ENCODE measurements around the gene LRRC4C.
A peak's percentile ranks its signal among the peaks of the same experiment; 100 is the strongest.

Gene LRRC4C

GRCh38 chr11:40294741-40295140, 1164.7 kb downstream of the LRRC4C start:
- ATAC-seq (ENCODE audit: insufficient read depth, low read depth) (no peak), DNase-seq (no peak)
- H3K36me3 ChIP-seq (ENCODE audit: insufficient read depth, low read length): no peaks in the 10 kb centered on the region
- H2AFZ ChIP-seq (ENCODE audit: low read depth, low read length): no peak overlapping the region
- H3K79me2 ChIP-seq (ENCODE audit: insufficient read depth, low read length): no peaks in the 10 kb centered on the region
- H3K9me3 ChIP-seq (ENCODE audit: insufficient read depth, low read length, severe bottlenecking): no peaks in the 10 kb centered on the region
- no peaks in the 10 kb centered on the region for H4K20me1 ChIP-seq (ENCODE audit: insufficient read depth, low read length)
- no peaks in the 10 kb centered on the region for H3K4me1 ChIP-seq (ENCODE audit: insufficient read depth, low read length)
- H3K27ac ChIP-seq (ENCODE audit: low read length): no peak overlapping the region
- H3K27me3 ChIP-seq (ENCODE audit: insufficient read depth, low read length, poor library complexity): no peaks in the 10 kb centered on the region
- TF ChIP-seq, protein P1, sequence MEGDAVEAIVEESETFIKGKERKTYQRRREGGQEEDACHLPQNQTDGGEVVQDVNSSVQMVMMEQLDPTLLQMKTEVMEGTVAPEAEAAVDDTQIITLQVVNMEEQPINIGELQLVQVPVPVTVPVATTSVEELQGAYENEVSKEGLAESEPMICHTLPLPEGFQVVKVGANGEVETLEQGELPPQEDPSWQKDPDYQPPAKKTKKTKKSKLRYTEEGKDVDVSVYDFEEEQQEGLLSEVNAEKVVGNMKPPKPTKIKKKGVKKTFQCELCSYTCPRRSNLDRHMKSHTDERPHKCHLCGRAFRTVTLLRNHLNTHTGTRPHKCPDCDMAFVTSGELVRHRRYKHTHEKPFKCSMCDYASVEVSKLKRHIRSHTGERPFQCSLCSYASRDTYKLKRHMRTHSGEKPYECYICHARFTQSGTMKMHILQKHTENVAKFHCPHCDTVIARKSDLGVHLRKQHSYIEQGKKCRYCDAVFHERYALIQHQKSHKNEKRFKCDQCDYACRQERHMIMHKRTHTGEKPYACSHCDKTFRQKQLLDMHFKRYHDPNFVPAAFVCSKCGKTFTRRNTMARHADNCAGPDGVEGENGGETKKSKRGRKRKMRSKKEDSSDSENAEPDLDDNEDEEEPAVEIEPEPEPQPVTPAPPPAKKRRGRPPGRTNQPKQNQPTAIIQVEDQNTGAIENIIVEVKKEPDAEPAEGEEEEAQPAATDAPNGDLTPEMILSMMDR (IDR thresholded peaks at IDR 0.05; ENCODE audit: borderline replicate concordance, extremely low read depth, low read length, poor library complexity, severe bottlenecking): no peak
- TF ChIP-seq EZH2 (IDR thresholded peaks at IDR 0.05; ENCODE audit: borderline replicate concordance, low read depth, low read length, severe bottlenecking): no peak
- no peak overlapping the region for H3K4me2 ChIP-seq (ENCODE audit: insufficient read depth, low read length)
- H3K9ac ChIP-seq (ENCODE audit: low read depth, low read length): no peak overlapping the region
- H3K4me3 ChIP-seq (ENCODE audit: low read depth in 1 of 2, low read length in 2 of 2): no peak overlapping the region

- ATAC-seq (ENCODE audit: insufficient read depth, low read depth): no peak
- H3K9ac ChIP-seq (ENCODE audit: low read depth, low read length): no peak overlapping the region
- no peaks in the 10 kb centered on the region for H4K20me1 ChIP-seq (ENCODE audit: insufficient read depth, low read length)
- H3K36me3 ChIP-seq (ENCODE audit: insufficient read depth, low read length): no peaks in the 10 kb centered on the region
- H3K27ac ChIP-seq (ENCODE audit: low read length): no peak overlapping the region
- DNase-seq: no peak
- H3K4me3 ChIP-seq (ENCODE audit: low read depth in 1 of 2, low read length in 2 of 2): no peak overlapping the region
- H3K9me3 ChIP-seq (ENCODE audit: insufficient read depth, low read length, severe bottlenecking): no peaks in the 10 kb centered on the region
- no peaks in the 10 kb centered on the region for H3K4me1 ChIP-seq (ENCODE audit: insufficient read depth, low read length)
- TF ChIP-seq EZH2 (IDR thresholded peaks at IDR 0.05; ENCODE audit: borderline replicate concordance, low read depth, low read length, severe bottlenecking): no peak
- TF ChIP-seq, protein P1 (IDR thresholded peaks at IDR 0.05; ENCODE audit: borderline replicate concordance, extremely low read depth, low read length, poor library complexity, severe bottlenecking): no peak
- H2AFZ ChIP-seq (ENCODE audit: low read depth, low read length): no peak overlapping the region
- no peaks in the 10 kb centered on the region for H3K79me2 ChIP-seq (ENCODE audit: insufficient read depth, low read length)
- H3K27me3 ChIP-seq (ENCODE audit: insufficient read depth, low read length, poor library complexity): no peaks in the 10 kb centered on the region
- no peak overlapping the region for H3K4me2 ChIP-seq (ENCODE audit: insufficient read depth, low read length)
These were observed 1165.1 kb downstream of the LRRC4C start for GRCh38 chr11:40294349-40294735.

DNA sequence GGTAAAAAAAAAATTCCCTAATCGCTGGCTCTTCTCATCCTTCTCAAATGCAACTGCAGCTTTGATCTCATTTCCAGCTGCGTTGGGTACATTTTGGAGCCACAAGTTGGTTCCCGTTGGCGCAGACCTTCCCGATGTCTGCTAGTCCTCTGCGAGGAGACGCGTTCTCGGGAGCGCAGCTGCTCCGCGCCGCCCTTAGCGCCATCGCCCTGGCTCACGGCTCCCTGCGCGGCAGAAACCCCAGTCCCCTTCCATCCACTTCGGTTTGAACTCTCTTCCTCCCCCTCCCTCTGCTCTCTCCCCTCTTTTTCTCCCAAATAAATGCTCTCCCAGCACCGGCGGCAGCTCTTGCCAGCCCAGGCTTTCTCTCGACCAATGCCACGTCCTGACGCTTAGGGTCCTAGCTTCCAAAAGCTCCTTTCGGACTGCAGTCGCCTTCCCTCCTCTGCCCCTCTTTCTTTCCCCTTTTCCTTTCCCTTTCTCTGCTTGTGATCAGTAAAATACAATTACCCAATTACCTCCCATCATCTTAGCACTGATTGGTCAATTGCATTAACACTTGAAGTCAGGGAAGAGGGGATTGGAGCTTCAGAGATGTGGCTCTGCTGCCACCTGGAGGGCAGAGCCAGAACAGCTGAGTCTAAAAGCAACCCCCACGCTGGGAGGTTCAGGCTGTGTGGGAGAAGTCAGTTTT, 1165.7 kb downstream of the LRRC4C start:
- ATAC-seq (ENCODE audit: insufficient read depth, low read depth) (peak; percentile 69), DNase-seq (peak; percentile 33)
- Histone ChIP-seq H3K36me3 (ENCODE audit: insufficient read depth, low read length) (no peaks in the 10 kb centered on the region), H3K4me3 (ENCODE audit: low read depth in 1 of 2, low read length in 2 of 2) (no peak overlapping the region), H3K27me3 (ENCODE audit: insufficient read depth, low read length, poor library complexity) (no peaks in the 10 kb centered on the region), H4K20me1 (ENCODE audit: insufficient read depth, low read length) (no peaks in the 10 kb centered on the region), H3K79me2 (ENCODE audit: insufficient read depth, low read length) (no peaks in the 10 kb centered on the region), H2AFZ (ENCODE audit: low read depth, low read length) (no peak overlapping the region), H3K27ac (ENCODE audit: low read length) (no peak overlapping the region), H3K4me1 (ENCODE audit: insufficient read depth, low read length) (no peaks in the 10 kb centered on the region), H3K9ac (ENCODE audit: low read depth, low read length) (no peak overlapping the region), H3K9me3 (ENCODE audit: insufficient read depth, low read length, severe bottlenecking) (no peaks in the 10 kb centered on the region), H3K4me2 (ENCODE audit: insufficient read depth, low read length) (no peak overlapping the region)
- TF ChIP-seq EZH2 (IDR thresholded peaks at IDR 0.05; ENCODE audit: borderline replicate concordance, low read depth, low read length, severe bottlenecking): no peak
- TF ChIP-seq, protein P1 (IDR thresholded peaks at IDR 0.05; ENCODE audit: borderline replicate concordance, extremely low read depth, low read length, poor library complexity, severe bottlenecking): peak; percentile 80
